SK-N-SH (cell line): ENCODE results near the gene MAP3K7. TPM values are rescaled to one million over a fixed set of nuclear protein-coding genes. Genes with fewer than 3 reads are reported as not detected.

Experiments used
- CTCF ChIA-PET: fragments of 300-600, 350-600 bp; formaldehyde crosslinking; extraction: SDS; loops from one replicate; lab custom pipeline; 2021; lab: Yijun Ruan, JAX
- POLR2A ChIA-PET: fragments of 350-600 bp; sonication (Branson Sonifier 250); formaldehyde crosslinking; extraction: SDS; loops from one replicate; lab custom pipeline; 2020; ENCODE audit warnings: antibody characterized with exemption, inconsistent platforms; lab: Yijun Ruan, JAX
- DNase-seq: peaks from one replicate; pipeline ENCODE4 v3.0.0; 2012
- H2AFZ ChIP-seq: fragments of 200-600 bp; sonication (generic); 2 replicates; pipeline ENCODE4 v1.8.1; 2016; ENCODE audit warnings: antibody characterized with exemption, mild to moderate bottlenecking, low read depth
- H3F3A ChIP-seq: fragments of 200-600 bp; sonication (generic); replicated peaks from 2 replicates; pipeline ENCODE3; 2016; ENCODE audit warnings: antibody characterized with exemption, mild to moderate bottlenecking; ENCODE audit not compliant: insufficient read depth
- H3K27ac ChIP-seq, 2 experiments: fragments of 200-500 bp in 1 of 2; fragments of 200-600 bp in 1 of 2; sonication (Bioruptor generic) in 1 of 2; sonication (generic), shearing (Covaris generic) in 1 of 2; 2 replicates each; pipeline versions ENCODE4 v1.5.1 to v1.6.1; 2014 to 2016; ENCODE audit warnings: low read depth in 2 of 2, inconsistent platforms in 1 of 2, low read length in 1 of 2, mild to moderate bottlenecking in 1 of 2, mixed read lengths in 1 of 2
- H3K27me3 ChIP-seq: fragments of 200-600 bp; sonication (generic), shearing (Covaris generic); 2 replicates; pipeline ENCODE4 v1.6.1; 2016; ENCODE audit warnings: mixed run types; ENCODE audit not compliant: insufficient read depth
- H3K36me3 ChIP-seq, 2 experiments: fragments of 200-500 bp in 1 of 2; fragments of 200-600 bp in 1 of 2; sonication (Bioruptor generic) in 1 of 2; sonication (generic) in 1 of 2; replicated peaks in 1 of 2; 2 replicates each; pipeline versions ENCODE3 to v1.5.1; 2014 to 2016; ENCODE audit warnings: low read length in 1 of 2, mild to moderate bottlenecking in 1 of 2; ENCODE audit not compliant: insufficient read depth in 2 of 2, control insufficient read depth in 1 of 2
- H3K4me1 ChIP-seq, 2 experiments: fragments of 200-500 bp in 1 of 2; fragments of 200-600 bp in 1 of 2; sonication (Bioruptor generic) in 1 of 2; sonication (generic), shearing (Covaris generic) in 1 of 2; 2 replicates each; pipeline versions ENCODE4 v1.5.1 to v1.6.1; 2014 to 2016; ENCODE audit warnings: low read depth in 1 of 2, low read length in 1 of 2, mixed run types in 1 of 2; ENCODE audit not compliant: insufficient read depth in 2 of 2, control insufficient read depth in 1 of 2
- H3K4me2 ChIP-seq: fragments of 200-600 bp; sonication (generic), shearing (Covaris generic); 2 replicates; pipeline ENCODE4 v1.6.1; 2017; ENCODE audit warnings: mixed run types
- H3K4me3 ChIP-seq, 2 experiments: fragments of 200-500 bp in 1 of 2; fragments of 200-600 bp in 1 of 2; sonication (Bioruptor generic) in 1 of 2; sonication (generic), shearing (Covaris generic) in 1 of 2; 2 replicates each; pipeline versions ENCODE4 v1.5.1 to v1.8.1; 2014 to 2016; ENCODE audit warnings: low read depth in 2 of 2, inconsistent platforms in 1 of 2, low read length in 1 of 2, mild to moderate bottlenecking in 1 of 2, mixed read lengths in 1 of 2, moderate library complexity in 1 of 2
- H3K79me2 ChIP-seq: fragments of 200-600 bp; sonication (generic); 2 replicates; pipeline ENCODE4 v1.8.1; 2017; ENCODE audit warnings: mild to moderate bottlenecking; ENCODE audit not compliant: insufficient read depth
- H3K9ac ChIP-seq: fragments of 200-600 bp; sonication (generic); 2 replicates; pipeline ENCODE4 v1.6.1; 2017; ENCODE audit warnings: mixed run types
- H3K9me2 ChIP-seq: fragments of 200-600 bp; sonication (generic); 2 replicates; pipeline ENCODE4 v1.6.1; 2017; ENCODE audit warnings: mixed run types
- H3K9me3 ChIP-seq: fragments of 200-600 bp; sonication (generic); 2 replicates; pipeline ENCODE4 v1.6.1; 2017; ENCODE audit warnings: mixed run types, mild to moderate bottlenecking, moderate library complexity
- H4K20me1 ChIP-seq: fragments of 200-600 bp; sonication (generic); 2 replicates; pipeline ENCODE4 v1.6.1; 2017; ENCODE audit warnings: mild to moderate bottlenecking, mixed run types; ENCODE audit not compliant: insufficient read depth
- CHD2 ChIP-seq: fragments of 150-350 bp; IDR thresholded peaks from 2 replicates; pipeline ENCODE4 v1.6.1; 2018; ENCODE audit warnings: low read length; ENCODE audit not compliant: partially characterized antibody
- ELF1 ChIP-seq: IDR thresholded peaks from 2 replicates; pipeline ENCODE4 v1.4.0; 2012
- EP300 ChIP-seq, 2 experiments: IDR thresholded peaks; 2 replicates each; pipeline versions ENCODE4 v1.4.0 to v1.6.1; 2012; ENCODE audit warnings: borderline replicate concordance in 1 of 2, low read depth in 1 of 2, low read length in 1 of 2
- FOXM1 ChIP-seq: IDR thresholded peaks from 2 replicates; pipeline ENCODE4 v1.4.0; 2012; ENCODE audit warnings: low read depth, mild to moderate bottlenecking
- GATA2 ChIP-seq: sonication (generic); formaldehyde crosslinking; IDR thresholded peaks from 2 replicates; pipeline ENCODE4 v1.5.0; 2020; ENCODE audit warnings: mild to moderate bottlenecking, missing genetic modification reagents
- MAX ChIP-seq: IDR thresholded peaks from 2 replicates; pipeline ENCODE4 v1.4.0; 2012; ENCODE audit warnings: low read depth
- MEF2A ChIP-seq: IDR thresholded peaks from 2 replicates; pipeline ENCODE4 v1.4.0; 2012; ENCODE audit warnings: low read depth, borderline replicate concordance
- MXI1 ChIP-seq: IDR thresholded peaks from 2 replicates; pipeline ENCODE4 v1.6.1; 2012; ENCODE audit warnings: mild to moderate bottlenecking, low read depth, low read length, improper control_type of control experiment
- NFIC ChIP-seq: IDR thresholded peaks from 2 replicates; pipeline ENCODE4 v1.4.0; 2012; ENCODE audit warnings: borderline replicate concordance
- RFX5 ChIP-seq: IDR thresholded peaks from 2 replicates; pipeline ENCODE4 v1.6.1; 2012; ENCODE audit warnings: mild to moderate bottlenecking, improper control_type of control experiment, low read length
- RXRA ChIP-seq: IDR thresholded peaks from 2 replicates; pipeline ENCODE4 v1.4.0; 2012; ENCODE audit warnings: low read depth, mild to moderate bottlenecking, borderline replicate concordance
- SIN3A ChIP-seq: IDR thresholded peaks from 2 replicates; pipeline ENCODE4 v1.6.1; 2012; ENCODE audit warnings: low read depth, mild to moderate bottlenecking, low read length, moderate library complexity, borderline replicate concordance
- SMC3 ChIP-seq: IDR thresholded peaks from 2 replicates; pipeline ENCODE4 v1.6.1; 2012; ENCODE audit warnings: low read depth, low read length, improper control_type of control experiment
- TEAD4 ChIP-seq: IDR thresholded peaks from 2 replicates; pipeline ENCODE4 v1.4.0; 2012; ENCODE audit warnings: mild to moderate bottlenecking, borderline replicate concordance; ENCODE audit not compliant: insufficient read depth
- WGBS: methylation state at CpG from one replicate; pipeline ENCODE4 v1.1.6; 2017; ENCODE audit warnings: low lambda C conversion rate; 5-methylcytosine and 5-hydroxymethylcytosine counted together
- polyA plus RNA-seq, 3 experiments: library from polyadenylated mRNA; depleted of rRNA; stranded (reverse); fragments of >200 nt; gene quantifications; 2 replicates each; pipeline ENCODE4 v1.2.3, GENCODE V29; 2012
- TF ChIP-seq, protein P1 (sequence below): IDR thresholded peaks from 2 replicates; pipeline ENCODE4 v1.4.0; 2012; ENCODE audit warnings: low read depth, borderline replicate concordance
- TF ChIP-seq, protein P2 (sequence below): IDR thresholded peaks from 2 replicates; pipeline ENCODE4 v1.6.1; 2012; ENCODE audit warnings: mild to moderate bottlenecking, low read depth, low read length, moderate library complexity
- TF ChIP-seq, protein P3 (sequence below): IDR thresholded peaks from 2 replicates; pipeline ENCODE4; 2012

Gene MAP3K7
- polyA plus RNA-seq, 1 of the 3 experiments (the other 2 are of a cell fraction) = 21.1 TPM

- TF ChIP-seq GATA2 (CRISPR knock-in tag) (no peak), TEAD4 (no peak), MXI1 (no peak), CHD2 (no peak), FOXM1 (no peak), MAX (no peak), NFIC (no peak), MEF2A (no peak), SIN3A (no peak), RXRA (no peak), EP300 (IDR thresholded peaks at IDR 0.05; ENCODE audit: borderline replicate concordance in 1 of 2, low read depth in 1 of 2, low read length in 1 of 2) (no peak), ELF1 (no peak), SMC3 (no peak), RFX5 (no peak)
- TF ChIP-seq, protein P1, sequence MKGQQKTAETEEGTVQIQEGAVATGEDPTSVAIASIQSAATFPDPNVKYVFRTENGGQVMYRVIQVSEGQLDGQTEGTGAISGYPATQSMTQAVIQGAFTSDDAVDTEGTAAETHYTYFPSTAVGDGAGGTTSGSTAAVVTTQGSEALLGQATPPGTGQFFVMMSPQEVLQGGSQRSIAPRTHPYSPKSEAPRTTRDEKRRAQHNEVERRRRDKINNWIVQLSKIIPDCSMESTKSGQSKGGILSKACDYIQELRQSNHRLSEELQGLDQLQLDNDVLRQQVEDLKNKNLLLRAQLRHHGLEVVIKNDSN = no peak
- TF ChIP-seq, protein P2, sequence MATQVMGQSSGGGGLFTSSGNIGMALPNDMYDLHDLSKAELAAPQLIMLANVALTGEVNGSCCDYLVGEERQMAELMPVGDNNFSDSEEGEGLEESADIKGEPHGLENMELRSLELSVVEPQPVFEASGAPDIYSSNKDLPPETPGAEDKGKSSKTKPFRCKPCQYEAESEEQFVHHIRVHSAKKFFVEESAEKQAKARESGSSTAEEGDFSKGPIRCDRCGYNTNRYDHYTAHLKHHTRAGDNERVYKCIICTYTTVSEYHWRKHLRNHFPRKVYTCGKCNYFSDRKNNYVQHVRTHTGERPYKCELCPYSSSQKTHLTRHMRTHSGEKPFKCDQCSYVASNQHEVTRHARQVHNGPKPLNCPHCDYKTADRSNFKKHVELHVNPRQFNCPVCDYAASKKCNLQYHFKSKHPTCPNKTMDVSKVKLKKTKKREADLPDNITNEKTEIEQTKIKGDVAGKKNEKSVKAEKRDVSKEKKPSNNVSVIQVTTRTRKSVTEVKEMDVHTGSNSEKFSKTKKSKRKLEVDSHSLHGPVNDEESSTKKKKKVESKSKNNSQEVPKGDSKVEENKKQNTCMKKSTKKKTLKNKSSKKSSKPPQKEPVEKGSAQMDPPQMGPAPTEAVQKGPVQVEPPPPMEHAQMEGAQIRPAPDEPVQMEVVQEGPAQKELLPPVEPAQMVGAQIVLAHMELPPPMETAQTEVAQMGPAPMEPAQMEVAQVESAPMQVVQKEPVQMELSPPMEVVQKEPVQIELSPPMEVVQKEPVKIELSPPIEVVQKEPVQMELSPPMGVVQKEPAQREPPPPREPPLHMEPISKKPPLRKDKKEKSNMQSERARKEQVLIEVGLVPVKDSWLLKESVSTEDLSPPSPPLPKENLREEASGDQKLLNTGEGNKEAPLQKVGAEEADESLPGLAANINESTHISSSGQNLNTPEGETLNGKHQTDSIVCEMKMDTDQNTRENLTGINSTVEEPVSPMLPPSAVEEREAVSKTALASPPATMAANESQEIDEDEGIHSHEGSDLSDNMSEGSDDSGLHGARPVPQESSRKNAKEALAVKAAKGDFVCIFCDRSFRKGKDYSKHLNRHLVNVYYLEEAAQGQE = no peak
- TF ChIP-seq, protein P3, sequence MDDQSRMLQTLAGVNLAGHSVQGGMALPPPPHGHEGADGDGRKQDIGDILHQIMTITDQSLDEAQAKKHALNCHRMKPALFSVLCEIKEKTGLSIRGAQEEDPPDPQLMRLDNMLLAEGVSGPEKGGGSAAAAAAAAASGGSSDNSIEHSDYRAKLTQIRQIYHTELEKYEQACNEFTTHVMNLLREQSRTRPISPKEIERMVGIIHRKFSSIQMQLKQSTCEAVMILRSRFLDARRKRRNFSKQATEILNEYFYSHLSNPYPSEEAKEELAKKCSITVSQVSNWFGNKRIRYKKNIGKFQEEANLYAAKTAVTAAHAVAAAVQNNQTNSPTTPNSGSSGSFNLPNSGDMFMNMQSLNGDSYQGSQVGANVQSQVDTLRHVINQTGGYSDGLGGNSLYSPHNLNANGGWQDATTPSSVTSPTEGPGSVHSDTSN = no peak
- TF ChIP-seq, all 33 proteins: peak for 0
- ChIA-PET POLR2A (no interaction called here), CTCF (interaction anchor here (1.0 kb wide), 1 partner anchor 22 kb away, joined by 3 read pairs; no protein-coding TSS in a partner anchor)
- WGBS = 86% methylated on average over 4 of the region's 4 CpGs
- Histone ChIP-seq H3K4me3 (no peak overlapping the region), H3K27me3 (no peaks in the 10 kb centered on the region), H3K4me2 (no peak overlapping the region), H2AFZ (no peak overlapping the region), H3K9ac (no peak overlapping the region), H3K9me2 (no peaks in the 10 kb centered on the region), H3K9me3 (no peaks in the 10 kb centered on the region), H3F3A (no peaks in the 10 kb centered on the region), H3K36me3 (peaks cover 81 to 99% of the 10 kb centered on the region in 2 experiments), H4K20me1 (no peaks in the 10 kb centered on the region), H3K27ac (no peak overlapping the region), H3K4me1 (no peaks in the 10 kb centered on the region), H3K79me2 (no peaks in the 10 kb centered on the region)
- no peak for DNase-seq
Measured at GRCh38 chr6:90547079-90547478, 39.8 kb downstream of the MAP3K7 start.
